ENCODE data around the gene LTV1. TPM values are rescaled to one million over a fixed set of nuclear protein-coding genes. Genes with fewer than 3 reads are reported as not detected.
A peak's percentile ranks its signal among the peaks of the same experiment; 100 is the strongest.
"Not testable (repeated sequence)": the region's sequence is repeated elsewhere in the genome, so short reads cannot be mapped to it uniquely, and the experiment has no call there.

LTV1 gene
- total RNA-seq, 2 experiments from 2014 or later = 20.8 to 22.0 TPM

DNA sequence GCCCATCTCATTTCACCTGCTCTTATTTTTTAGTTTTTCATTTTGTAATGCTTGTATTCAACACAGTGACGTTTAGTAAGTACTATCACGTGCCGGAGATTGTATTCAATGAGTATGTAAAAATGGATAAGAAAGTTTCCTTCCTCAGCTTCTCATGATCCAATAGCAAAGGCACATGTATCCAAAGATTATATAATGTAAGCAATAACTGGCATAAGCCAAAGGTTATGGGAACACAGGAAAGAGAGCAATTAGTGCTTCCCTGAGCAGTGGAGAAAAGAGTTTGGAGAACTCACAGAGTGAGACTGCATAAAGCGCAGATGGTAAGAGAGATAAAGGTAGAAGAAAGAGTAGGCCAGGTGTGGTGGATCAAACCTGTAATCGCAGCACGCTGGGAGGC, 21.8 kb upstream of the LTV1 start:
- ATAC-seq (ENCODE audit: low read depth) (no peak), DNase-seq (no peak)
- Mint-ChIP-seq H3K27me3 (no peaks in the 10 kb centered on the region), H3K9me3 (no peaks in the 10 kb centered on the region), H3K27ac (no peak overlapping the region), H3K36me3 (no peaks in the 10 kb centered on the region), H3K4me3 (no peak overlapping the region), H3K4me1 (no peaks in the 10 kb centered on the region)
- POLR2A ChIA-PET = no interaction called here

DNA sequence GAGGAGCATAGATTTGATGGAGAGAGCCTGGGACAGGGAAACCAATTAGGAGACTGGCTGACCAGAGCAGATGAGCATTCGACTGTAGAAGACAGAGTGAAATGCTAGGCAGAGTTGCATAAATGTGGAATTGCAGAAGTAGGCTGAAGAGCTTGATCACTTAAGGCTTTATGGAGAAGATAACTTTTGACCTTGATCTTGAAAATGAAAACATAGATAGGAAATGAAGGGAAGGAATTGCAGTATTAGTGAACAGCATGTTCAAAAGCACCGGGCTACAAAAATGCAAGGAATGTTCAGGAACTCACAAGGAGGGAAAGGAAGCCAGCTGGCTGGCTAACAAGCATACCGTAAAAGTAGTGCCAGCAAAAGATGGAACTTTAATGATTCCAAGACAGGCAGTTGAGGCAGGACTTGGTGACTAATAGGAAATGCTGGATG, 20.5 kb upstream of the LTV1 start:
- DNase-seq (no peak), ATAC-seq (ENCODE audit: low read depth) (no peak)
- Mint-ChIP-seq H3K4me1 (no peaks in the 10 kb centered on the region), H3K9me3 (no peaks in the 10 kb centered on the region), H3K4me3 (no peak overlapping the region), H3K36me3 (no peaks in the 10 kb centered on the region), H3K27me3 (no peaks in the 10 kb centered on the region), H3K27ac (no peak overlapping the region)
- POLR2A ChIA-PET = no interaction called here

DNA sequence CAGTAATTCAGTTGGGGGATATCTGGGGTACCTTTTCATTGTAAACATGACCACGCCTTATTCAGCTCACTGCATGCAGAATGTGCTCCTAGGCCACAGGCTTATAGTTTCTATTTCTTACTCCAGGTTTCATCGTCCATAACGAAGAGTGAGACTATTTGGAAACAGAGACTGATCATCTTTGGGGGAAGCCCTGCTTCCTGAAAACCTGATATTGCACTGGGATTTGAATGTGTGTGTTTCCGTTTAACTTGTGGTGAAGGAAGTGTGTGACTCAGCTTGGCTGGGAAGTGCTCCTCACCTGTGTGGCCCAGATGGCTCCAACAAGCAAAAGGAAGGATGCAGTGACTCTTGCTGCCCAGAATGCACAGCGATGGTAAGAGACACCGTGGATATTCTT, 19.6 kb upstream of the LTV1 start:
- ATAC-seq (ENCODE audit: low read depth) = no peak
- no peaks in the 10 kb centered on the region for H3K27me3 Mint-ChIP-seq
- POLR2A ChIA-PET = no interaction called here

DNA sequence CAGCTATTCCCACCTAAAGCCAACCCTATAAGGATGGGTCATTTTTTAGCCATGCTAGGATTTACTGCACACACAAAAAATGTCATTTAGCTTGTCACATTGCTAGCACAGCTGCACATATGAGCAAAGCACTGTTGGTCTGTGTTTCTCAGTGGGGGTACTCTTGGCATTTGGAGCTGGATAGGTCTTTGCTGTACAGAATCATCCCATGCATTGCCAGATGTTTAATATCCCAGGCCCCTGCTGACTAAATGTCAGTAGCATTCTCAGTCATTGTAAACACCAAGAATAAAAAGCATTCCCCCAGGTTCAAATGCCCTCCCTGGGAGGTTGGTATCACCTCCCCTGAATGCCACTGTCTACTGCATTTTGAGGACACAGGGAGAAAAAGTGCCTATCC, 14.6 kb upstream of the LTV1 start:
- Mint-ChIP-seq H3K36me3 (peaks cover 2% of the 10 kb centered on the region), H3K4me1 (no peaks in the 10 kb centered on the region), H3K4me3 (no peak overlapping the region), H3K27ac (no peak overlapping the region), H3K9me3 (no peaks in the 10 kb centered on the region), H3K27me3 (no peaks in the 10 kb centered on the region)
- POLR2A ChIA-PET = no interaction called here
- DNase-seq (no peak), ATAC-seq (ENCODE audit: low read depth) (no peak)

More for the DNA sequence above, 19.6 kb upstream of the LTV1 start:
- no peaks in the 10 kb centered on the region for H3K36me3 Mint-ChIP-seq
- H3K4me1 Mint-ChIP-seq = no peaks in the 10 kb centered on the region
- no peak overlapping the region for H3K4me3 Mint-ChIP-seq
- no peak for DNase-seq
- H3K9me3 Mint-ChIP-seq = no peaks in the 10 kb centered on the region
- no peak overlapping the region for H3K27ac Mint-ChIP-seq

DNA sequence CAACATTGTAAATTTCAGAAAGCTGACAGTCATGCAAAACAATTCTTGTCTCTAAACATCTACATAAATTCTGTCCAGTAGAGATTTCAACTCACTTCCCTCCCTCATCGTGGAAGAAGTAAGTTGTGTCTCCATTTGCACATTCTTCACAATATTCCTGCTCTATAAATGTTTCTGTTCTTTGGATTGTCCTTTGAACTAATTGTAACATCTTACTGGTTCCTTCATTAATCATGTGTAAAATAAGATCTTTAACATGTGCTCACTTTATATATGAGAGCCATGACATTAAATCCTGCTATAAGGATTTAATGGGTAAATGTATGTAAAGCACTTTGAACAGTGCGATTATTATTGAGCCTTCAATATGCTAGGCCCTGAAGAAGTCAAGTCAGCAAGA, 7.0 kb upstream of the LTV1 start:
- no peaks in the 10 kb centered on the region for H3K4me1 Mint-ChIP-seq
- no peak overlapping the region for H3K4me3 Mint-ChIP-seq
- H3K27me3 Mint-ChIP-seq = peaks cover 3% of the 10 kb centered on the region
- POLR2A ChIA-PET = no interaction called here
- DNase-seq = no peak
- peaks cover 2% of the 10 kb centered on the region for H3K36me3 Mint-ChIP-seq
- no peak for ATAC-seq (ENCODE audit: low read depth)
- no peak overlapping the region for H3K27ac Mint-ChIP-seq
- no peaks in the 10 kb centered on the region for H3K9me3 Mint-ChIP-seq

GRCh38 chr6:143838395-143838794, 4.7 kb upstream of the LTV1 start:
- H3K4me1 Mint-ChIP-seq = peaks cover 4% of the 10 kb centered on the region
- DNase-seq = no peak
- POLR2A ChIA-PET = no interaction called here
- no peak overlapping the region for H3K27ac Mint-ChIP-seq
- no peaks in the 10 kb centered on the region for H3K36me3 Mint-ChIP-seq
- peaks cover 3% of the 10 kb centered on the region for H3K27me3 Mint-ChIP-seq
- H3K9me3 Mint-ChIP-seq = no peaks in the 10 kb centered on the region
- ATAC-seq (ENCODE audit: low read depth) = no peak
- no peak overlapping the region for H3K4me3 Mint-ChIP-seq

DNA sequence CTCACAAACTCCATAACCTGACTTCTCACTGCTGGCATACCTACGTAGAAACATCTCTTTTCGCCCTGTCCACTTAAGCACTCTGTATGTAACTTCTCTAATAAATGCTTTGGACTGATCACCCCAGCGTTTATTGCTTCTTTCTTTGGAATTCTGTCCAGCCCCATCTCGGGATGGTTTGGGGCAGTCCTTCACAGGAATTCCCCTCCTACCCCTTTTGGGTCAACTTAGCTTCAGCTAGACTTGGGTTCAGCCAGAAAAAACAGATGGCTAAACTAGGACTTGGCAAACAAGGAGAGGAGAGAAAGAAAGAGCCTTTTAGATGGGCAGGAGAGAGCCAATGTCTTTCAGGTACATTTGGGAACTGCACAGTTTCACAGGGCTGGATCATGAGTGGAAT, 3.9 kb upstream of the LTV1 start:
- H3K9me3 Mint-ChIP-seq = no peaks in the 10 kb centered on the region
- H3K36me3 Mint-ChIP-seq = peaks cover 3% of the 10 kb centered on the region
- H3K4me3 Mint-ChIP-seq = no peak overlapping the region
- H3K27me3 Mint-ChIP-seq = peaks cover 3% of the 10 kb centered on the region
- peaks cover 10% of the 10 kb centered on the region for H3K4me1 Mint-ChIP-seq
- no peak overlapping the region for H3K27ac Mint-ChIP-seq
- POLR2A ChIA-PET = no interaction called here
- DNase-seq (no peak), ATAC-seq (ENCODE audit: low read depth) (no peak)

DNA sequence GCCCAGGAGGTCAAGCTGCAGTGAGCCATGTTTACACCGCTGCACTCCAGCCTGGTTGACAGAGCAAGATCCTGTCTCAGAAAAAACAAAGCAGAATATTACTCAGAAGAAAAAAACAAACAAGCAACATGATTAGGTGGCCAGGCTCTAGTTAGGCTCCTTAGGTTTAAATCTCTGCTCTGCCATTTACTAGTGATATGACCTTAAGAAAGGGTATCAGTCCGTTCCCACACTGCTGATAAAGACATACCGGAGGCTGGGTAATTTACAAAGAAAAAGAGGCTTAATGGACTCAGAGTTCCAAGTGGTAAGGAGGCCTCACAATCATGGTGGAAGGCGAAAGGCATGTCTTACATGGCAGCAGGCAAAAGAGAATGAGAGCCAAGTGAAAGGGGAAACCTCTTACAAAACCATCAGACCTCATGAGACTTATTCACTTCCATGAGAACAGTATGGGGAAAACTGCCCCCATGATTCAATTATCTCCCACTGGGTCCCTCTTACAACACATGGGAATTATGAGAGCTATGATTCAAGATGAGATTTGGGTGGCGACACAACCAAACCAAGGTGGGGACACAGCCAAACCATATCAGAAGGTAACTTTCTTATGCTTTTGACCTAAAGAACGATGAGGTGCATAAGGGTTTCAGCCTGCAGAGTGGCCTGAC, 2.4 kb upstream of the LTV1 start:
- ATAC-seq (ENCODE audit: low read depth) = no peak
- H3K27ac Mint-ChIP-seq = no peak overlapping the region
- no peak overlapping the region for H3K4me3 Mint-ChIP-seq

GRCh38 chr6:143842461-143842901, 657 bp upstream of the LTV1 start:
- Mint-ChIP-seq H3K27ac (peak overlapping the region; percentile 96), H3K9me3 (no peaks in the 10 kb centered on the region), H3K4me1 (peaks cover 19% of the 10 kb centered on the region), H3K4me3 (peak overlapping the region; percentile 98), H3K27me3 (no peaks in the 10 kb centered on the region), H3K36me3 (peaks cover 12% of the 10 kb centered on the region)
- POLR2A ChIA-PET = interaction anchor here (0.7 to 1.6 kb wide), 10 partner anchors 16 to 1694 kb away, joined by 3 to 9 read pairs (median 4); partner anchors contain the start of genes FUCA2 and SF3B5
- no peak for DNase-seq
- ATAC-seq (ENCODE audit: low read depth) = peak; percentile 49

More for the DNA sequence above, 2.4 kb upstream of the LTV1 start:
- peaks cover 4% of the 10 kb centered on the region for H3K36me3 Mint-ChIP-seq
- peaks cover 15% of the 10 kb centered on the region for H3K4me1 Mint-ChIP-seq
- H3K27me3 Mint-ChIP-seq = no peaks in the 10 kb centered on the region
- POLR2A ChIA-PET = no interaction called here
- H3K9me3 Mint-ChIP-seq = no peaks in the 10 kb centered on the region
- no peak for DNase-seq

- H3K27ac Mint-ChIP-seq = peak overlapping the region; percentile 96
- DNase-seq (no peak), ATAC-seq (ENCODE audit: low read depth) (no peak)
- H3K4me1 Mint-ChIP-seq = peaks cover 24% of the 10 kb centered on the region
- peaks cover 21% of the 10 kb centered on the region for H3K36me3 Mint-ChIP-seq
- no peaks in the 10 kb centered on the region for H3K27me3 Mint-ChIP-seq
- H3K4me3 Mint-ChIP-seq = peak overlapping the region; percentile 98
- no peaks in the 10 kb centered on the region for H3K9me3 Mint-ChIP-seq
- POLR2A ChIA-PET = interaction anchor here (0.7 to 1.6 kb wide), 6 partner anchors 17 to 251 kb away, joined by 3 to 9 read pairs (median 4); partner anchors contain the start of gene SF3B5
These were observed 500 bp downstream of the LTV1 start for GRCh38 chr6:143843677-143843999.

- peak overlapping the region; percentile 98 for H3K4me3 Mint-ChIP-seq
- DNase-seq (no peak), ATAC-seq (ENCODE audit: low read depth) (no peak)
- peak overlapping the region; percentile 96 for H3K27ac Mint-ChIP-seq
- peaks cover 25% of the 10 kb centered on the region for H3K36me3 Mint-ChIP-seq
- H3K4me1 Mint-ChIP-seq = peaks cover 25% of the 10 kb centered on the region
- POLR2A ChIA-PET = interaction anchor here (0.7 to 1.6 kb wide), 4 partner anchors 28 to 220 kb away, joined by 3 to 4 read pairs (median 4); no protein-coding TSS in a partner anchor
- H3K9me3 Mint-ChIP-seq = no peaks in the 10 kb centered on the region
- no peaks in the 10 kb centered on the region for H3K27me3 Mint-ChIP-seq
These were observed 868 bp downstream of the LTV1 start for GRCh38 chr6:143844006-143844405.

GRCh38 chr6:143845033-143845432, 1.9 kb downstream of the LTV1 start:
- H3K9me3 Mint-ChIP-seq = no peaks in the 10 kb centered on the region
- no peak overlapping the region for H3K4me3 Mint-ChIP-seq

GRCh38 chr6:143851706-143852105, 8.6 kb downstream of the LTV1 start:
- POLR2A ChIA-PET; ATAC-seq (ENCODE audit: low read depth); H3K27me3 Mint-ChIP-seq; H3K4me3 Mint-ChIP-seq; H3K27ac Mint-ChIP-seq; DNase-seq: not testable (repeated sequence)
- H3K4me1 Mint-ChIP-seq = peaks cover 11% of the 10 kb centered on the region
- peaks cover 86% of the 10 kb centered on the region for H3K36me3 Mint-ChIP-seq
- peaks cover 13% of the 10 kb centered on the region for H3K9me3 Mint-ChIP-seq

More at GRCh38 chr6:143845033-143845432, 1.9 kb downstream of the LTV1 start:
- Mint-ChIP-seq H3K27me3 (no peaks in the 10 kb centered on the region), H3K36me3 (peaks cover 35% of the 10 kb centered on the region), H3K27ac (no peak overlapping the region), H3K4me1 (peaks cover 30% of the 10 kb centered on the region)
- ATAC-seq (ENCODE audit: low read depth) = no peak
- POLR2A ChIA-PET = no interaction called here
- DNase-seq = no peak

DNA sequence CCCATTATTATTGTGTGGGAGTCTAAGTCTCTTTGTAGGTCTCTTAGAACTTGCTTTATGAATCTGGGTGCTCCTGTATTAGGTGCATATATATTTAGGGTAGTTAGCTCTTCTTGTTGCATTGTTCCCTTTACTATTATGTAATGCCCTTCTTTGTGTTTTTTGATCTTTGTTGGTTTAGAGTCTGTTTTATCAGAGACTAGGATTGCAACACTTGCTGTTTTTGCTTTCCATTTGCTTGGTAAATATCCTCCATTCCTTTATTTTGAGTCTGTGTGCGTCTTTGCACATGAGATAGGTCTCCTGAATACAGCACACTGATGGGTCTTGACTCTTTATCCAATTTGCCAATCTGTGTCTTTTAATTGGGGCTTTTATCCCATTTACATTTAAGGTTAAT, 11.9 kb downstream of the LTV1 start:
- ATAC-seq (ENCODE audit: low read depth); H3K4me3 Mint-ChIP-seq; H3K27ac Mint-ChIP-seq; H3K27me3 Mint-ChIP-seq; DNase-seq; POLR2A ChIA-PET; H3K4me1 Mint-ChIP-seq: not testable (repeated sequence)
- H3K9me3 Mint-ChIP-seq = peaks cover 14% of the 10 kb centered on the region
- H3K36me3 Mint-ChIP-seq = peaks cover 81% of the 10 kb centered on the region
